ENCODE data around the gene STX16. TPM values are rescaled to one million over a fixed set of nuclear protein-coding genes. Genes with fewer than 3 reads are reported as not detected.
A peak's percentile ranks its signal among the peaks of the same experiment; 100 is the strongest.

STX16 gene
- total RNA-seq, 4 donors from 2014 or later, result 52.3 to 146 (median 77.0) TPM

GRCh38 chr20:58712151-58712791 is 61.2 kb downstream of the STX16 start:
- Histone ChIP-seq H3K4me3 (no peak overlapping the region), H3K4me1 (no peaks in the 10 kb centered on the region), H3K36me3 (no peaks in the 10 kb centered on the region), H3K27ac (no peak overlapping the region), H3K9me3 (no peaks in the 10 kb centered on the region), H3K27me3 (no peaks in the 10 kb centered on the region)
- 81 to 90% methylated on average over 4 to 19 of the region's 19 CpGs for WGBS, 2 donors (ENCODE audit: low coverage in 1 of 2)
- in situ Hi-C loops (cut with MboI; ENCODE audit: low pct_ligation_motif_present in 1 of 4, low pct_unique_long_range_greater_than_20kb in 1 of 4, low sequenced_read_pairs in 3 of 4) (no loop called here), intact Hi-C loops (cut with DNase I; ENCODE audit: low total_unique reads) (no loop called here)
- DNase-seq, result peak; percentile 5
- TF ChIP-seq POLR2A (IDR thresholded peaks at IDR 0.05) (no peak), EP300 (IDR thresholded peaks at IDR 0.05; ENCODE audit: low read depth) (no peak), CTCF (IDR thresholded peaks at IDR 0.05) (no peak), POLR2AphosphoS5 (IDR thresholded peaks at IDR 0.05) (no peak)

- no peak for TF ChIP-seq EP300 (IDR thresholded peaks at IDR 0.05; ENCODE audit: low read depth)
- TF ChIP-seq POLR2AphosphoS5 (IDR thresholded peaks at IDR 0.05), result no peak
- TF ChIP-seq POLR2A (IDR thresholded peaks at IDR 0.05), result no peak
- TF ChIP-seq CTCF (IDR thresholded peaks at IDR 0.05), result no peak
- Histone ChIP-seq H3K36me3 (no peaks in the 10 kb centered on the region), H3K9me3 (no peaks in the 10 kb centered on the region), H3K27ac (no peak overlapping the region), H3K27me3 (no peaks in the 10 kb centered on the region), H3K4me1 (no peaks in the 10 kb centered on the region), H3K4me3 (no peak overlapping the region)
- DNase-seq, result peak; percentile 5
- intact Hi-C loops (cut with DNase I; ENCODE audit: low total_unique reads) (no loop called here), in situ Hi-C loops (cut with MboI; ENCODE audit: low pct_ligation_motif_present in 1 of 4, low pct_unique_long_range_greater_than_20kb in 1 of 4, low sequenced_read_pairs in 3 of 4) (no loop called here)
- 97% methylated on average over 23 of the region's 24 CpGs; no CpG with 5 or more reads in 1 of the 2 donors for WGBS, 2 donors (ENCODE audit: low coverage in 1 of 2)
Observed at GRCh38 chr20:58712806-58713731, 62.0 kb downstream of the STX16 start.

- DNase-seq, result peak; percentile 6
- no peaks in the 10 kb centered on the region for H3K36me3 ChIP-seq
Observed at GRCh38 chr20:58713801-58714339, 62.8 kb downstream of the STX16 start.

More at GRCh38 chr20:58713801-58714339, 62.8 kb downstream of the STX16 start:
- Histone ChIP-seq H3K4me3 (no peak overlapping the region), H3K4me1 (no peaks in the 10 kb centered on the region), H3K27me3 (no peaks in the 10 kb centered on the region), H3K9me3 (no peaks in the 10 kb centered on the region), H3K27ac (no peak overlapping the region)
- intact Hi-C loops (cut with DNase I; ENCODE audit: low total_unique reads) (no loop called here), in situ Hi-C loops (cut with MboI; ENCODE audit: low pct_ligation_motif_present in 1 of 4, low pct_unique_long_range_greater_than_20kb in 1 of 4, low sequenced_read_pairs in 3 of 4) (no loop called here)
- 93% methylated on average over 24 of the region's 24 CpGs; no CpG with 5 or more reads in 1 of the 2 donors for WGBS, 2 donors (ENCODE audit: low coverage in 1 of 2)
- TF ChIP-seq EP300 (IDR thresholded peaks at IDR 0.05; ENCODE audit: low read depth), result no peak
- no peak for TF ChIP-seq POLR2A (IDR thresholded peaks at IDR 0.05)
- no peak for TF ChIP-seq CTCF (IDR thresholded peaks at IDR 0.05)
- TF ChIP-seq POLR2AphosphoS5 (IDR thresholded peaks at IDR 0.05), result no peak
